Measurements from ENCODE around the gene TJP1.

GRCh38 chr15:29866337-29866736, 44.1 kb upstream of the TJP1 start:
- TF ChIP-seq EZH2phosphoT487 (IDR thresholded peaks at IDR 0.05; ENCODE audit: low read depth, severe bottlenecking, unreplicated experiment) (no peak), CTCF (IDR thresholded peaks at IDR 0.05; ENCODE audit: poor library complexity) (no peak), EZH2 (IDR thresholded peaks at IDR 0.05; ENCODE audit: borderline replicate concordance) (no peak)
